ENCODE measurements around the gene PPP2R2D. TPM values are rescaled to one million over a fixed set of nuclear protein-coding genes. Genes with fewer than 3 reads are reported as not detected.
"Not testable (repeated sequence)": the region's sequence is repeated elsewhere in the genome, so short reads cannot be mapped to it uniquely, and the experiment has no call there.

PPP2R2D gene
- total RNA-seq, 4 donors from 2014 or later, result 39.2 to 79.0 (median 52.9) TPM

DNA sequence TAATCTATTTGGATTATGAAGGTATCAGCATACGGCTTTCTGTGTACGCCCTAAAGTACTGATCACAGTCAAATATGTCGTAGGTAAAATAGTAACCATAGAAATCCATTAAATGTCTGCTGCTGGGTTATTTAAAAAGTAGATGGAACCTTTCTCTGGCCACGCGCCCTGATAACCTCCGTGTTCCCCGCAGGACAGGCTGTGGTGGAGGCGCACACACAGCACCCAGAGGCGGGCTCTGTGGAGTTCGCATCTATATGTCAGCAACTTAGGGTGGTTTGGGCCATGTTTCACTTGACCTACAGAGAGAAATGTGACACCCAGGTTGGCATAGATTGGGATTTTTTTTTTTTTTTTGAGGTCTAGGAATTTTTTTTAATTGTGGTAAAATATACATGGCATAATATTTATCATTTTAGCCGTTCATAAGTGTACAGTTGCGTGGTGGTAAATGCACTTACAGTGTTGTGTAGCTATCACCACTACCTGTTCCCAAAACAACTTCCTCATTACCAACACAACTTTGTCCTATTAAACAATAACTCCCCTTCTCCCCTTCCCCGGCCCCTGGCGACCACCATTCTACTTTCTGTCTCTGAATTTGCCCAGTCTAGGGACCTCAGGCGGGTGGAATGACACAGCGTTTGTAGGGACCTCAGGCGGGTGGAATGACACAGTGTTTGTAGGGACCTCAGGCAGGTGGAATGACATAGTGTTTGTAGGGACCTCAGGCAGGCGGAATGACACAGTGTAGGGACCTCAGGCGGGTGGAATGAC is 15.4 kb downstream of the PPP2R2D start:
- 93 to 96% methylated on average over 10 to 19 of the region's 19 CpGs for WGBS, 2 donors (ENCODE audit: low coverage in 1 of 2)
- H3K4me3 ChIP-seq, result no peak overlapping the region
- TF ChIP-seq POLR2AphosphoS5 (IDR thresholded peaks at IDR 0.05) (no peak), EP300 (IDR thresholded peaks at IDR 0.05; ENCODE audit: low read depth) (no peak), POLR2A (IDR thresholded peaks at IDR 0.05) (no peak)
- TF ChIP-seq, protein P1, sequence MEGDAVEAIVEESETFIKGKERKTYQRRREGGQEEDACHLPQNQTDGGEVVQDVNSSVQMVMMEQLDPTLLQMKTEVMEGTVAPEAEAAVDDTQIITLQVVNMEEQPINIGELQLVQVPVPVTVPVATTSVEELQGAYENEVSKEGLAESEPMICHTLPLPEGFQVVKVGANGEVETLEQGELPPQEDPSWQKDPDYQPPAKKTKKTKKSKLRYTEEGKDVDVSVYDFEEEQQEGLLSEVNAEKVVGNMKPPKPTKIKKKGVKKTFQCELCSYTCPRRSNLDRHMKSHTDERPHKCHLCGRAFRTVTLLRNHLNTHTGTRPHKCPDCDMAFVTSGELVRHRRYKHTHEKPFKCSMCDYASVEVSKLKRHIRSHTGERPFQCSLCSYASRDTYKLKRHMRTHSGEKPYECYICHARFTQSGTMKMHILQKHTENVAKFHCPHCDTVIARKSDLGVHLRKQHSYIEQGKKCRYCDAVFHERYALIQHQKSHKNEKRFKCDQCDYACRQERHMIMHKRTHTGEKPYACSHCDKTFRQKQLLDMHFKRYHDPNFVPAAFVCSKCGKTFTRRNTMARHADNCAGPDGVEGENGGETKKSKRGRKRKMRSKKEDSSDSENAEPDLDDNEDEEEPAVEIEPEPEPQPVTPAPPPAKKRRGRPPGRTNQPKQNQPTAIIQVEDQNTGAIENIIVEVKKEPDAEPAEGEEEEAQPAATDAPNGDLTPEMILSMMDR (IDR thresholded peaks at IDR 0.05), result no peak
- no peak overlapping the region for H3K27ac ChIP-seq
- no peak for DNase-seq
- H3K27me3 ChIP-seq, result no peaks in the 10 kb centered on the region
- H3K36me3 ChIP-seq, result no peaks in the 10 kb centered on the region
- in situ Hi-C loops (cut with MboI; ENCODE audit: low pct_ligation_motif_present in 1 of 4, low pct_unique_long_range_greater_than_20kb in 1 of 4, low sequenced_read_pairs in 3 of 4) (no loop called here), intact Hi-C loops (cut with DNase I; ENCODE audit: low total_unique reads) (no loop called here)
- peaks cover 0 to 2% (median 0%) of the 10 kb centered on the region in 4 donors for H3K4me1 ChIP-seq
- no peaks in the 10 kb centered on the region for H3K9me3 ChIP-seq

DNA sequence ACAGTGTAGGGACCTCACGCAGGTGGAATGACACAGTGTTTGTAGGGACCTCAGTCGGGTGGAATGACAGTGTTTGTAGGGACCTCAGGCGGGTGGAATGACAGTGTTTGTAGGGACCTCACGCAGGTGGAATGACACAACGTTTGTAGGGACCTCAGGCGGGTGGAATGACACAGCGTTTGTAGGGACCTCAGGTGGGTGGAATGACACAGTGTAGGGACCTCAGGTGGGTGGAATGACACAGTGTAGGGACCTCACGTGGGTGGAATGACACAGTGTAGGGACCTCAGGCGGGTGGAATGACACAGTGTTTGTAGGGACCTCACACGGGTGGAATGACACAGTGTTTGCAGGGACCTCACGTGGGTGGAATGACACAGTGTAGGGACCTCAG is 16.0 kb downstream of the PPP2R2D start:
- 86 to 87% methylated on average over 3 to 11 of the region's 11 CpGs for WGBS, 2 donors (ENCODE audit: low coverage in 1 of 2)
- H3K27me3 ChIP-seq; DNase-seq; H3K36me3 ChIP-seq; H3K4me1 ChIP-seq; in situ Hi-C loops (cut with MboI; ENCODE audit: low pct_ligation_motif_present in 1 of 4, low pct_unique_long_range_greater_than_20kb in 1 of 4, low sequenced_read_pairs in 3 of 4); H3K4me3 ChIP-seq; H3K27ac ChIP-seq; H3K9me3 ChIP-seq; intact Hi-C loops (cut with DNase I; ENCODE audit: low total_unique reads): not testable (repeated sequence)

DNA sequence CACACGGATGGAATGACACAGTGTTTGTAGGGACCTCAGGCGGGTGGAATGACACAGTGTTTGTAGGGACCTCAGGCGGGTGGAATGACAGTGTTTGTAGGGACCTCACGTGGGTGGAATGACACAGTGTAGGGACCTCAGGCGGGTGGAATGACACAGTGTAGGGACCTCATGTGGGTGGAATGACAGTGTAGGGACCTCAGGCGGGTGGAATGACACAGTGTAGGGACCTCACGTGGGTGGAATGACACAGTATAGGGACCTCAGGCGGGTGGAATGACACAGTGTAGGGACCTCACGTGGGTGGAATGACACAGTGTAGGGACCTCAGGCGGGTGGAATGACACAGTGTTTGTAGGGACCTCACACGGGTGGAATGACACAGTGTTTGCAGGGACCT is 16.7 kb downstream of the PPP2R2D start:
- H3K27me3 ChIP-seq; H3K27ac ChIP-seq; DNase-seq; intact Hi-C loops (cut with DNase I; ENCODE audit: low total_unique reads); H3K4me3 ChIP-seq; in situ Hi-C loops (cut with MboI; ENCODE audit: low pct_ligation_motif_present in 1 of 4, low pct_unique_long_range_greater_than_20kb in 1 of 4, low sequenced_read_pairs in 3 of 4); H3K9me3 ChIP-seq; H3K36me3 ChIP-seq; H3K4me1 ChIP-seq: not testable (repeated sequence)
- 90% methylated on average over 11 of the region's 11 CpGs; no CpG with 5 or more reads in 1 of the 2 donors for WGBS, 2 donors (ENCODE audit: low coverage in 1 of 2)

DNA sequence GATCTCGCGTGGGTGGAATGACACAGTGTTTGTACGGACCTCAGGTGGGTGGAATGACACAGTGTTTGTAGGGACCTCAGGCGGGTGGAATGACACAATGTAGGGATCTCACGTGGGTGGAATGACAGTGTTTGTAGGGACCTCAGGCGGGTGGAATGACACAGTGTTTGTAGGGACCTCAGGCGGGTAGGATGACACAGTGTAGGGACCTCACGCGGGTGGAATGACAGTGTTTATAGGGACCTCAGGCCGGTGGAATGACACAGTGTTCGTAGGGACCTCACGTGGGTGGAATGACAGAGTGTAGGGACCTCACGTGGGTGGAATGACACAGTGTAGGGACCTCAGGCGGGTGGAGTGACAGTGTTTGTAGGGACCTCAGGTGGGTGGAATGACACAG is 18.7 kb downstream of the PPP2R2D start:
- H3K9me3 ChIP-seq; H3K27ac ChIP-seq; DNase-seq; H3K4me3 ChIP-seq; H3K27me3 ChIP-seq; H3K36me3 ChIP-seq; intact Hi-C loops (cut with DNase I; ENCODE audit: low total_unique reads); H3K4me1 ChIP-seq; in situ Hi-C loops (cut with MboI; ENCODE audit: low pct_ligation_motif_present in 1 of 4, low pct_unique_long_range_greater_than_20kb in 1 of 4, low sequenced_read_pairs in 3 of 4): not testable (repeated sequence)
- WGBS, 2 donors (ENCODE audit: low coverage in 1 of 2), result 93% methylated on average over 14 of the region's 14 CpGs; no CpG with 5 or more reads in 1 of the 2 donors

DNA sequence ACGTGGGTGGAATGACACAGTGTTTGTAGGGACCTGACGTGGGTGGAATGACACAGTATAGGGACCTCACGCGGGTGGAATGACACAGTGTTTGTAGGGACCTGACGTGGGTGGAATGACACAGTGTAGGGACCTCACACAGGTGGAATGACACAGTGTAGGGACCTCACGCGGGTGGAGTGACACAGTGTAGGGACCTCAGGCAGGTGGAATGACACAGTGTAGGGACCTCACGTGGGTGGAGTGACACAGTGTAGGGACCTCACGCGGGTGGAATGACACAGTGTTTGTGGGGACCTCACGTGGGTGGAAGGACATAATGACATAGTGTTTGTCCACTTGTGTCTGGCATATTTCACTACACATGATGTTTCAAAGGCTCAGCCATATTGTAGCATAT is 19.3 kb downstream of the PPP2R2D start:
- in situ Hi-C loops (cut with MboI; ENCODE audit: low pct_ligation_motif_present in 1 of 4, low pct_unique_long_range_greater_than_20kb in 1 of 4, low sequenced_read_pairs in 3 of 4), result no loop called here
- Histone ChIP-seq H3K9me3 (peaks cover 4% of the 10 kb centered on the region in 2 donors), H3K27ac (no peak overlapping the region), H3K4me3 (no peak overlapping the region), H3K4me1 (peaks cover 0 to 4% (median 0%) of the 10 kb centered on the region in 4 donors), H3K36me3 (no peaks in the 10 kb centered on the region), H3K27me3 (no peaks in the 10 kb centered on the region)
- no peak for TF ChIP-seq POLR2AphosphoS5 (IDR thresholded peaks at IDR 0.05)
- TF ChIP-seq EP300 (IDR thresholded peaks at IDR 0.05; ENCODE audit: low read depth), result no peak
- TF ChIP-seq, protein P1 (IDR thresholded peaks at IDR 0.05), result no peak
- no peak for TF ChIP-seq POLR2A (IDR thresholded peaks at IDR 0.05)
- DNase-seq, result no peak
- intact Hi-C loops (cut with DNase I; ENCODE audit: low total_unique reads), result no loop called here
- WGBS, 2 donors (ENCODE audit: low coverage in 1 of 2), result 81 to 91% methylated on average over 7 to 11 of the region's 11 CpGs

Measured in transverse colon (tissue), 4 donors.